ENCODE results near the gene AMN.
A peak's percentile ranks its signal among the peaks of the same experiment; 100 is the strongest.

Gene AMN

GRCh38 chr14:102945346-102946130 is 23.1 kb downstream of the AMN start:
- peak overlapping the region; percentile 86 for H3K27ac Mint-ChIP-seq
- no peaks in the 10 kb centered on the region for H3K9me3 Mint-ChIP-seq
- TF ChIP-seq CTCF (IDR thresholded peaks at IDR 0.05): no peak
- no peak for DNase-seq
- no peaks in the 10 kb centered on the region for H3K4me1 Mint-ChIP-seq
- no peak overlapping the region for H3K4me3 Mint-ChIP-seq
- H3K27me3 Mint-ChIP-seq (ENCODE audit: low read depth, poor library complexity): no peaks in the 10 kb centered on the region
- H3K36me3 Mint-ChIP-seq (ENCODE audit: low read depth): peaks cover 58% of the 10 kb centered on the region

DNA sequence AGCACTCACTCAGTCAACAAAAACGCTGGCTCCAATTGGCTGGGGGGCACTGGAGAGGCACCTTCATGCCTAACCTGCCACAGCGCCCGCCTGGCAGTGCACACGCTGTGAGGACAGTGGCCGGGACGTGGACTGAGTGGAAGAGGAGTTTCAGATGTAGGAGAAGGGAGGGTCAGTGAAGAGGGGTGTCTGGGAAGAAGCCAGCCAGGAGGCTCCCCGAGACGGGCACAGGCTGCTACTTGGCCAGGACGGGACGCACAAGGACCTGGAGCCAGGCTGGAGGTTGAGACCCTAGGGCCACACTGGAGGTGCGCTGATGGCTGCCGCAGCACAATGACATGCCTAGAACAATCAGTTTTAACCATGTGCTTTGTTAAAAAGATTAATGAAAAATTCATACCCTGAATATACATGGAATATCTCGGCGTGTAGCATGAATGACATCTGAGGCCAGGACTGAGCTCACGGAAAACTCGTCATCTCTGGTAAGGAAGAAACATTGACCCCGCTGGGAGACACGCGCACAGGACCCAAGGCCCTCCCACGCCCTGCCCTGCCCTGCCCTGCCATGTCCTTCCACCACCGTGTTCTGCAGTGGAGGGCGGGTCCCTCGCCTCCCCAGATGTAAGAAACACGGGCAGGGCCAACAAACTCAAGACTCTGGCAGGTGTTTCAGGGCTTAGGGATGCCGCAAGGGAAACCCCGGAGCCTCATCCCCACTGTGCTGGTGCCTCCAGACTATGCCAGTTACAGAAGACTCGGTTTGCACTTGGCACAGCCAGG is 25.0 kb downstream of the AMN start:
- DNase-seq: no peak
- no peaks in the 10 kb centered on the region for H3K9me3 Mint-ChIP-seq
- peaks cover 68% of the 10 kb centered on the region for H3K36me3 Mint-ChIP-seq (ENCODE audit: low read depth)
- H3K27me3 Mint-ChIP-seq (ENCODE audit: low read depth, poor library complexity): no peaks in the 10 kb centered on the region
- TF ChIP-seq CTCF (IDR thresholded peaks at IDR 0.05): no peak
- H3K27ac Mint-ChIP-seq: peak overlapping the region; percentile 77
- H3K4me1 Mint-ChIP-seq: peaks cover 5% of the 10 kb centered on the region
- no peak overlapping the region for H3K4me3 Mint-ChIP-seq

DNA sequence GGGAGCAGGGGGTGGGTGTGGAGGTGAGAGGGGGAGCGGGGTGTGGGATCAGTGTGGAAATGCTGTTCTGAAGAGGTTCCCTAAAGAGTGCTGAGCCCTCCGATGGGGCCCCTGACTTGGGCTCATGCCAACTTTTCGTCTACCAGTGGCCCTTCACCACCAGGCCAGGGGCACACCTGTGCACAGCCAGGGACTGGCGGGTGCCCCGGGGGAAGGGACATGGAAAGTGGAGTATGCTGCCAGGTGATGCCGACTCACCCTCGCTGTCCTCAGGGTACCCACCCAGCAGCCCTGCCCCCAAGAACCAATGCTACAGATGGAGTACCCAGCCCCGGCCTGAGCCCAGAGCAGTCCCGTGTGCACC is 26.2 kb downstream of the AMN start:
- H3K36me3 Mint-ChIP-seq (ENCODE audit: low read depth): peaks cover 72% of the 10 kb centered on the region
- H3K4me1 Mint-ChIP-seq: peaks cover 5% of the 10 kb centered on the region
- TF ChIP-seq CTCF (IDR thresholded peaks at IDR 0.05): no peak
- no peak overlapping the region for H3K27ac Mint-ChIP-seq
- H3K27me3 Mint-ChIP-seq (ENCODE audit: low read depth, poor library complexity): no peaks in the 10 kb centered on the region
- no peak for DNase-seq
- H3K4me3 Mint-ChIP-seq: no peak overlapping the region
- H3K9me3 Mint-ChIP-seq: no peaks in the 10 kb centered on the region

- no peaks in the 10 kb centered on the region for H3K9me3 Mint-ChIP-seq
- no peak overlapping the region for H3K27ac Mint-ChIP-seq
Measured at GRCh38 chr14:102949062-102949800, 26.8 kb downstream of the AMN start.

DNA sequence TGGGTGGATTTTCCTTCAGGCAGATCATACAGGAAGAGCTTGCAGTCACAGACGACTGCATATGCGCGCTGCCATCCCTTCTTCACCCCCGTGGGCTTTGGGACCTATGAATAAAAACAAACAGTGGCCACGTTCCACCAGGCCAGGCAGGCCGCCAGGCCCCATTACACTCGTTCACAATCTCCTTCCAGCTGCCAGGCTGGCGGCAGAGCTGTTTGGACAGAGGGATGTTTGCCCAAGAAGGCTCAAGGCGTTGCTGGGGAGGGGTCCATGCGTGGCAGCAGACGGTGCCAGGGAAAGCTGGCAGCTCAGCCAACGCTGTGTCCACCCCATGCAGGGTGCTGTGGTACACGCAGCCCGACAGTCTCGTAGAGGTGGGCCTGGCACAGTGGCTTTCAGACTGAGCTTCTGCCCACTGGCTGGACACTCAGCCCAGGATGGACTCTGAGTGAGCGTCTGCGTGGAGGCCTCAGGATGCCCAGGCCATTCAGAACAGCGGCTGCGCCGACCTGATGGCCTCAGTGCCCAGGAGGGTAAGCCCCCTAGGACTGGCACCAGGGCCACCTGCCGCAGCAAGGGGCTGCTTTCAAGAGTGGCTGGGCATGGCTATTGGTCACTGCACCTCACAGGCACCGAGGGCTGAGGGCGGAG is 27.5 kb downstream of the AMN start:
- H3K4me3 Mint-ChIP-seq: no peak overlapping the region
- H3K4me1 Mint-ChIP-seq: peaks cover 5% of the 10 kb centered on the region
- TF ChIP-seq CTCF (IDR thresholded peaks at IDR 0.05): no peak
- H3K9me3 Mint-ChIP-seq: no peaks in the 10 kb centered on the region
- no peak for DNase-seq
- H3K27me3 Mint-ChIP-seq (ENCODE audit: low read depth, poor library complexity): no peaks in the 10 kb centered on the region
- H3K36me3 Mint-ChIP-seq (ENCODE audit: low read depth): peaks cover 71% of the 10 kb centered on the region
- H3K27ac Mint-ChIP-seq: no peak overlapping the region

More at GRCh38 chr14:102949062-102949800, 26.8 kb downstream of the AMN start:
- TF ChIP-seq CTCF (IDR thresholded peaks at IDR 0.05): no peak
- H3K27me3 Mint-ChIP-seq (ENCODE audit: low read depth, poor library complexity): no peaks in the 10 kb centered on the region
- DNase-seq: no peak
- no peak overlapping the region for H3K4me3 Mint-ChIP-seq
- peaks cover 72% of the 10 kb centered on the region for H3K36me3 Mint-ChIP-seq (ENCODE audit: low read depth)
- peaks cover 5% of the 10 kb centered on the region for H3K4me1 Mint-ChIP-seq
